DND-41 (cell line): ENCODE results near the gene HECA.

Experiments
- EZH2 ChIP-seq: IDR thresholded peaks from 3 replicates; pipeline ENCODE4 v1.6.1; 2012; ENCODE audit warnings: borderline replicate concordance, low read depth, mild to moderate bottlenecking, moderate library complexity, low read length, inconsistent platforms; ENCODE audit not compliant: severe bottlenecking
- TF ChIP-seq, protein P1 (sequence below): IDR thresholded peaks from 2 replicates; pipeline ENCODE4 v1.5.1; 2012; ENCODE audit warnings: borderline replicate concordance, low read length, moderate library complexity, mild to moderate bottlenecking; ENCODE audit not compliant: poor library complexity, severe bottlenecking; ENCODE audit errors: extremely low read depth

DNA sequence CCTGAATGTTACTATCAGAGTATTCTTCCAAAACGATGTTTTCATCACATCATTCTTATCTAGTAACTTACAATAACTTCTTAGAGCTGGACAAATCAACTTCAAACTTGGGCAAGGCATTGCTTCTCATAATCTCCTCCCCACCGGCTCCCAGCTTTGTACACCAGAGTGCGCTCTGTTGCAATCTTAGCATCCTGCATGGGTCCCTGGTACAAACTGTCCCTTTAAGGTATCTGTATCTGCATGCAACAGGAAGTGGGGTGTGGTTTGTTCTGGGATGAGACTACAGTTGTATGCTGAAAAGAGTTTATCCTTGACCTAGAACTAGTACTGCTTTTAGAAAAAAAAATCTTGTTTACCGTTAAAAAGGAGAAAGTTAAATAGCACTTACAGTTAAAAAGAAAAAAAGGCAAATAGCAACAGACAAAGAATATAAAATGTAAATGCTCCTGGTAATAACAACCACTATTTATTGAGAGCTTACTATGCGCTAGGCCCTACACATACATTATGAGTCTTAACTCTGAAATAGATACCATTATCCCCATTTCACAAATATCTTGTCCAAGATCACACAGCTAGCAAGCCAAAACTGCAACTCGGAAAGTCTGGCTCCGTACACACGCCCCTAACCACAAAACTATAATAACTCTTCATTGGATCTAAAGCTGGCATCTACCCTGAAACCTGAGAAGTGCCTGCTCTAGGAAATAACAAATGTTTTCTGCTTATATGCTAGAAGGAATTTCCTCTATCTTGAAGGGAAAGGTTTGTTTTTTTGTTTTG is 9.8 kb upstream of the HECA start:
- TF ChIP-seq, protein P1, sequence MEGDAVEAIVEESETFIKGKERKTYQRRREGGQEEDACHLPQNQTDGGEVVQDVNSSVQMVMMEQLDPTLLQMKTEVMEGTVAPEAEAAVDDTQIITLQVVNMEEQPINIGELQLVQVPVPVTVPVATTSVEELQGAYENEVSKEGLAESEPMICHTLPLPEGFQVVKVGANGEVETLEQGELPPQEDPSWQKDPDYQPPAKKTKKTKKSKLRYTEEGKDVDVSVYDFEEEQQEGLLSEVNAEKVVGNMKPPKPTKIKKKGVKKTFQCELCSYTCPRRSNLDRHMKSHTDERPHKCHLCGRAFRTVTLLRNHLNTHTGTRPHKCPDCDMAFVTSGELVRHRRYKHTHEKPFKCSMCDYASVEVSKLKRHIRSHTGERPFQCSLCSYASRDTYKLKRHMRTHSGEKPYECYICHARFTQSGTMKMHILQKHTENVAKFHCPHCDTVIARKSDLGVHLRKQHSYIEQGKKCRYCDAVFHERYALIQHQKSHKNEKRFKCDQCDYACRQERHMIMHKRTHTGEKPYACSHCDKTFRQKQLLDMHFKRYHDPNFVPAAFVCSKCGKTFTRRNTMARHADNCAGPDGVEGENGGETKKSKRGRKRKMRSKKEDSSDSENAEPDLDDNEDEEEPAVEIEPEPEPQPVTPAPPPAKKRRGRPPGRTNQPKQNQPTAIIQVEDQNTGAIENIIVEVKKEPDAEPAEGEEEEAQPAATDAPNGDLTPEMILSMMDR = peak; percentile 96
- no peak for TF ChIP-seq EZH2
